Osteoblast (primary cell): ENCODE results near the gene SNRNP70. TPM values are rescaled to one million over a fixed set of nuclear protein-coding genes. Genes with fewer than 3 reads are reported as not detected.

Experiments used
- DNase-seq: peaks from one replicate; pipeline ENCODE4 v3.0.0; 2011; ENCODE audit warnings: low spot score, mixed read lengths; ENCODE audit not compliant: insufficient read length; ENCODE audit errors: missing footprints
- H2AFZ ChIP-seq: 2 replicates; pipeline ENCODE4 v1.6.0; 2011; ENCODE audit warnings: mild to moderate bottlenecking, low read length
- H3K27ac ChIP-seq: 2 replicates; pipeline ENCODE4 v1.5.1; 2011; ENCODE audit warnings: mild to moderate bottlenecking, low read depth, low read length, moderate library complexity
- H3K27me3 ChIP-seq: 2 replicates; pipeline ENCODE4 v1.6.0; 2012; ENCODE audit warnings: mild to moderate bottlenecking, control low read depth, inconsistent platforms, low read length, moderate library complexity; ENCODE audit not compliant: insufficient read depth
- H3K36me3 ChIP-seq: 2 replicates; pipeline ENCODE4 v1.5.1; 2011; ENCODE audit warnings: mild to moderate bottlenecking, low read length, control low read depth, moderate library complexity; ENCODE audit not compliant: insufficient read depth
- H3K4me1 ChIP-seq: 2 replicates; pipeline ENCODE4 v1.5.1; 2011; ENCODE audit warnings: mild to moderate bottlenecking, low read length, control low read depth, moderate library complexity; ENCODE audit not compliant: insufficient read depth
- H3K4me2 ChIP-seq: 2 replicates; pipeline ENCODE4 v1.6.0; 2011; ENCODE audit warnings: mild to moderate bottlenecking, low read length; ENCODE audit not compliant: insufficient read depth
- H3K4me3 ChIP-seq: fragments of 200-600 bp; sonication (generic); 3 replicates; pipeline ENCODE4 v1.5.1; 2012; ENCODE audit warnings: mild to moderate bottlenecking, low read length, inconsistent platforms; ENCODE audit not compliant: insufficient read depth
- H3K79me2 ChIP-seq: 2 replicates; pipeline ENCODE4 v1.6.0; 2012; ENCODE audit warnings: mild to moderate bottlenecking, low read length, control low read depth, inconsistent platforms; ENCODE audit not compliant: insufficient read depth
- H3K9me3 ChIP-seq: 2 replicates; pipeline ENCODE4 v1.5.1; 2011; ENCODE audit warnings: low read depth, low read length, control low read depth
- H4K20me1 ChIP-seq: 2 replicates; pipeline ENCODE4 v1.6.0; 2012; ENCODE audit warnings: mild to moderate bottlenecking, low read length, control low read depth; ENCODE audit not compliant: insufficient read depth
- total RNA-seq: library from RNA; depleted of rRNA; stranded (reverse); fragments of >200 nt; gene quantifications from 2 replicates; pipeline ENCODE4 v1.2.3, GENCODE V29; 2012
- TF ChIP-seq, protein P1 (sequence below): IDR thresholded peaks from 2 replicates; pipeline ENCODE4 v1.5.1; 2011; ENCODE audit warnings: mild to moderate bottlenecking, low read depth, low read length, moderate library complexity; ENCODE audit errors: extremely low read depth

SNRNP70 gene
- total RNA-seq, 1 donor, result 111 TPM

DNA sequence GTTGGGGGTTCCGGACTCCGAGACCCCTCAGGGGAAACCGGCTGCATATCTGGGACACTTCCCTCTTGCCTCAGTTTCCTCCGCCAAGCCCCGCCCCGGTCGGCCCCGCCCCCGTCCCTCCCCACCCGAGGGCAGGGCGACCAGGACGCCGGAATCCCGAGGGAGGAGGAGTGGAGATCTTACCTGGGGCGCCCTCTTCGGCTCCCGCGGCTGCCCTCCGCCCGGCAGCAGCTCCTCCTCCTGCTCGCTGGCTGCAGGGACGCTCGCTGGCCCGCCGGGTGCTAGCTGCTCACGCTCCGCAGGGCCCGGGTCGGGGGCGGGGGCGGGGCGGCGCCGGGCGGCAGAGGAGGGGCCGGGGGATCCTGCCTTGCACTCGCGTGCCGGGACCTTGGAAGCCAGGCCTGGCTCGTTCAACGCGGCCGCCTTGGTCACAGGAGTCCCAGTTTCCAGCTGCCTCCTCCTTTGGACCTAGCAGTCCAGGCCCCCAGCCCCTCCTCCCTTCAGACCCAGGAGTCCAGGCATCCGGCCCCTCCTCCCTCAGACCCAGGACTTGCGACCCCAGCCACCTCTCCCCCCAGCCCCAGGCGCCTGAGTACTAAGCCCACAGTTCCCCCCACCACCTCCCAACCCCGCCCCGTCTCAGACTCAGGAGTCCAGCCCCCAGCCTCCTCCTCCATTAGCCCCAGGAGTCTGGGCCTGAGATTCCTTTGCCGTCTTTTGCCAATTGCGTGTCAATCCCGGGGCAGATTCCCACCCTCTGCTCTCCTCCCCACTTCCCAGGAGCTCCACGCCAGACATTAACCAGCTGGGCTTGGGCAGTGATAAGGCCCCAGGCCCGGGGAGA lies 20.3 kb upstream of the SNRNP70 start, which contains the start of gene NTF4:
Gene NTF4 (minus strand): TSS at position 51 of the 844 bp plus-strand sequence. CDS start 2,821 bp downstream, outside the sequence.
- H3K4me3 ChIP-seq, result peak within 1 kb of the TSS; percentile 19
- H3K4me2 ChIP-seq, result peak within 1 kb of the TSS; percentile 48
- DNase-seq, result peak; percentile 94
- H3K9me3 ChIP-seq, result no peaks in the 10 kb centered on the region
- TF ChIP-seq, protein P1, sequence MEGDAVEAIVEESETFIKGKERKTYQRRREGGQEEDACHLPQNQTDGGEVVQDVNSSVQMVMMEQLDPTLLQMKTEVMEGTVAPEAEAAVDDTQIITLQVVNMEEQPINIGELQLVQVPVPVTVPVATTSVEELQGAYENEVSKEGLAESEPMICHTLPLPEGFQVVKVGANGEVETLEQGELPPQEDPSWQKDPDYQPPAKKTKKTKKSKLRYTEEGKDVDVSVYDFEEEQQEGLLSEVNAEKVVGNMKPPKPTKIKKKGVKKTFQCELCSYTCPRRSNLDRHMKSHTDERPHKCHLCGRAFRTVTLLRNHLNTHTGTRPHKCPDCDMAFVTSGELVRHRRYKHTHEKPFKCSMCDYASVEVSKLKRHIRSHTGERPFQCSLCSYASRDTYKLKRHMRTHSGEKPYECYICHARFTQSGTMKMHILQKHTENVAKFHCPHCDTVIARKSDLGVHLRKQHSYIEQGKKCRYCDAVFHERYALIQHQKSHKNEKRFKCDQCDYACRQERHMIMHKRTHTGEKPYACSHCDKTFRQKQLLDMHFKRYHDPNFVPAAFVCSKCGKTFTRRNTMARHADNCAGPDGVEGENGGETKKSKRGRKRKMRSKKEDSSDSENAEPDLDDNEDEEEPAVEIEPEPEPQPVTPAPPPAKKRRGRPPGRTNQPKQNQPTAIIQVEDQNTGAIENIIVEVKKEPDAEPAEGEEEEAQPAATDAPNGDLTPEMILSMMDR, result no peak
- H2AFZ ChIP-seq, result no peak within 1 kb of the TSS
- H3K27me3 ChIP-seq, result peaks cover 3% of the 10 kb centered on the region
- no peaks in the 10 kb centered on the region for H3K79me2 ChIP-seq
- H4K20me1 ChIP-seq, result peaks cover 3% of the 10 kb centered on the region
- H3K4me1 ChIP-seq, result no peaks in the 10 kb centered on the region
- no peaks in the 10 kb centered on the region for H3K36me3 ChIP-seq
- no peak within 1 kb of the TSS for H3K27ac ChIP-seq

- Histone ChIP-seq H2AFZ (no peak overlapping the region), H3K27ac (no peak overlapping the region), H3K27me3 (peaks cover 5% of the 10 kb centered on the region), H4K20me1 (no peaks in the 10 kb centered on the region), H3K4me3 (no peak overlapping the region), H3K36me3 (no peaks in the 10 kb centered on the region), H3K79me2 (no peaks in the 10 kb centered on the region), H3K4me2 (no peak overlapping the region), H3K4me1 (no peaks in the 10 kb centered on the region), H3K9me3 (no peaks in the 10 kb centered on the region)
- DNase-seq, result peak; percentile 83
- TF ChIP-seq, protein P1, result no peak
Observed at GRCh38 chr19:49065905-49066512, 19.2 kb upstream of the SNRNP70 start.

DNA sequence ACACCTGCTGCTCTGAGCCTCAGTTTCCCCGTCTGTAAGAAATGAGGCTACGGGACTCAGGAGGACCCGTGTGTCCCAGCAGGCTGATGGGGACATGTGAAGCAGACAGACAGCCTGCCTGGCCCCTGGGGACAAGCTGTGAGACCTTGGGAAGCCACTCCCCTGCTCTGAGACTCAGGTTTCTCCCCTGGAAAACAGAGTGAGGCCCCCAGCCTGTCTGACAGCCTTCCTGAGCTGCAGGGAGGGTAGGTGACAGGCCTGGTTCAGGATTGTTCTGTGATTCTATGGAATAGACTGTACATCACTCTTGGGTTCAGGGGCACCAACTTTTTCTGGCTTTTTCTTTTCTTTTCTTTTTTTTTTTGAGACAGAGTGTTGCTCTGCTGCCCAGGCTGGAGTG lies 17.7 kb upstream of the SNRNP70 start:
- peak; percentile 82 for DNase-seq
- Histone ChIP-seq H3K4me2 (no peak overlapping the region), H3K4me3 (no peak overlapping the region), H3K9me3 (no peaks in the 10 kb centered on the region), H2AFZ (no peak overlapping the region), H3K4me1 (no peaks in the 10 kb centered on the region), H3K27me3 (peaks cover 13% of the 10 kb centered on the region), H3K36me3 (no peaks in the 10 kb centered on the region), H3K79me2 (no peaks in the 10 kb centered on the region), H3K27ac (no peak overlapping the region), H4K20me1 (no peaks in the 10 kb centered on the region)
- TF ChIP-seq, protein P1, result no peak

DNA sequence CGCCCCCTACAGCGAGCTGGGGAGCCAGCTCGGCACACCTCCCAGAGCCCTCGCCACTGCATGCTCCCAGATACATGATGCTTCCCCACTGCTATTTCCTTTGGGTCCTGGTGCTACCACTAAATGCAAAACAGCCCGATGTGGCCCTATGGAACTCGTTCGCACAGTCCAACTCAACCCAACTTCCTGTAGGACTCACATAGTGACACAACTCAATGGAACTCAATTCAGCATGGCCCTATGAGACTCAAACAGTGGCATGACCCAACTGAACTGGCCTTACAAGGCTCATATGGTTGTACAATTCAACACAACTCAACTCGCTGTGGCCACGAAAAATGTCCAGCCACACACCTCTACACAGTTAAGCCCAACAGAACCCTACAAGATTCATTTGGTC lies 16.2 kb upstream of the SNRNP70 start:
- Histone ChIP-seq H4K20me1 (no peaks in the 10 kb centered on the region), H3K27ac (no peak overlapping the region), H3K36me3 (no peaks in the 10 kb centered on the region), H2AFZ (no peak overlapping the region), H3K27me3 (peaks cover 21% of the 10 kb centered on the region), H3K9me3 (no peaks in the 10 kb centered on the region), H3K4me2 (no peak overlapping the region), H3K4me1 (no peaks in the 10 kb centered on the region), H3K4me3 (no peak overlapping the region), H3K79me2 (no peaks in the 10 kb centered on the region)
- no peak for DNase-seq
- TF ChIP-seq, protein P1, result no peak
